Endothelial cell of umbilical vein (primary cell): ENCODE measurements around the gene TTLL12. TPM values are rescaled to one million over a fixed set of nuclear protein-coding genes. Genes with fewer than 3 reads are reported as not detected.

Experiments
- BruUV-seq: library from RNA; stranded (reverse); fragments of 400-500 nt; replicated peaks from 2 replicates; lab custom pipeline; 2021; lab: Mats Ljungman, UMichigan
- CTCF ChIA-PET: fragments of 300-600, 350-600 bp; sonication (Branson Sonifier 250); formaldehyde crosslinking; loops from one replicate; lab custom pipeline; 2021; ENCODE audit warnings: antibody characterized with exemption, inconsistent platforms; lab: Charles Lee
- POLR2A ChIA-PET: fragments of 300-600, 350-600 bp; sonication (Branson Sonifier 250); formaldehyde crosslinking; loops from one replicate; lab custom pipeline; 2021; ENCODE audit warnings: antibody characterized with exemption, inconsistent platforms; lab: Charles Lee
- DNase-seq: peaks from one replicate; pipeline ENCODE4 v3.0.0-alpha.2; 2011; ENCODE audit warnings: low read depth, low spot score
- FAIRE-seq: peaks from 2 replicates; lab custom pipeline; 2011; peaks lifted over from hg19 to GRCh38; lab: Jason Lieb, UNC
- H2AFZ ChIP-seq: 2 replicates; pipeline ENCODE4 v1.6.0; 2012; ENCODE audit warnings: low read depth, low read length, control low read depth, inconsistent platforms
- H3K27ac ChIP-seq: 2 replicates; pipeline ENCODE4 v1.5.1; 2011; ENCODE audit warnings: low read depth, mild to moderate bottlenecking, control low read depth, low read length, moderate library complexity; ENCODE audit not compliant: insufficient read depth
- H3K27me3 ChIP-seq, 2 experiments: 2 replicates each; pipeline versions ENCODE4 v1.6.0 to v1.6.1; 2011; ENCODE audit warnings: low read length in 2 of 2, mixed read lengths in 1 of 2; ENCODE audit not compliant: control insufficient read depth in 2 of 2, insufficient read depth in 2 of 2
- H3K36me3 ChIP-seq, 2 experiments: 2 replicates in 1 of 2; 3 replicates in 1 of 2; pipeline ENCODE4 v1.5.1; 2011; ENCODE audit warnings: low read length in 2 of 2, mild to moderate bottlenecking in 1 of 2, moderate library complexity in 1 of 2; ENCODE audit not compliant: control insufficient read depth in 2 of 2, insufficient read depth in 2 of 2; ENCODE audit errors: extremely low read depth in 1 of 2
- H3K4me1 ChIP-seq: 3 replicates; pipeline ENCODE4 v1.5.1; 2011; ENCODE audit warnings: mild to moderate bottlenecking, low read length; ENCODE audit not compliant: control insufficient read depth, insufficient read depth; ENCODE audit errors: extremely low read depth
- H3K4me2 ChIP-seq: 2 replicates; pipeline ENCODE4 v1.6.1; 2011; ENCODE audit warnings: low read length, control low read depth, mixed read lengths; ENCODE audit not compliant: insufficient read depth
- H3K4me3 ChIP-seq, 3 experiments: fragments of 200-600 bp in 1 of 3; sonication (generic), shearing (Covaris generic) in 1 of 3; replicated peaks in 1 of 3; 2 replicates each; pipeline ENCODE4 v1.5.1; 2011 to 2016; ENCODE audit warnings: control low read depth in 3 of 3, low read length in 3 of 3, mild to moderate bottlenecking in 2 of 3, inconsistent platforms in 1 of 3, low read depth in 1 of 3, moderate library complexity in 1 of 3; ENCODE audit not compliant: insufficient read depth in 1 of 3
- H3K79me2 ChIP-seq: 2 replicates; pipeline ENCODE4 v1.6.0; 2012; ENCODE audit warnings: low read length, inconsistent platforms; ENCODE audit not compliant: control insufficient read depth, insufficient read depth
- H3K9ac ChIP-seq: replicated peaks from 2 replicates; pipeline ENCODE3; 2011; ENCODE audit warnings: low read length, control low read depth; ENCODE audit not compliant: insufficient read depth; ENCODE audit errors: extremely low read depth
- H3K9me1 ChIP-seq: replicated peaks from 3 replicates; pipeline ENCODE4 v1.6.0; 2011; ENCODE audit warnings: mild to moderate bottlenecking, low read length; ENCODE audit not compliant: control insufficient read depth, insufficient read depth; ENCODE audit errors: extremely low read depth
- H3K9me3 ChIP-seq: replicated peaks from 2 replicates; pipeline ENCODE4 v1.5.1; 2012; ENCODE audit warnings: low read length, inconsistent platforms; ENCODE audit not compliant: control insufficient read depth, insufficient read depth
- H4K20me1 ChIP-seq: replicated peaks from 2 replicates; pipeline ENCODE3; 2011; ENCODE audit warnings: mild to moderate bottlenecking, low read length; ENCODE audit not compliant: control insufficient read depth, insufficient read depth; ENCODE audit errors: extremely low read depth
- CTCF ChIP-seq, 2 donors: IDR thresholded peaks; 1 replicate in 1 of 2; 2 replicates in 1 of 2; pipeline ENCODE4 v1.5.1; 2011; ENCODE audit warnings: low read length in 2 of 2, mild to moderate bottlenecking in 2 of 2, moderate library complexity in 2 of 2, control low read depth in 1 of 2, inconsistent platforms in 1 of 2, low read depth in 1 of 2; ENCODE audit not compliant: insufficient read depth in 1 of 2; ENCODE audit errors: extremely low read depth in 1 of 2
- EZH2 ChIP-seq: IDR thresholded peaks from 2 replicates; pipeline ENCODE4 v1.6.1; 2012; ENCODE audit warnings: borderline replicate concordance, low read depth, mild to moderate bottlenecking, moderate library complexity, low read length, inconsistent platforms; ENCODE audit not compliant: severe bottlenecking
- FOS ChIP-seq: IDR thresholded peaks from 2 replicates; pipeline ENCODE4 v1.6.1; 2011; ENCODE audit warnings: mild to moderate bottlenecking, low read length, moderate library complexity, borderline replicate concordance; ENCODE audit not compliant: insufficient read depth
- GATA2 ChIP-seq: IDR thresholded peaks from 2 replicates; pipeline ENCODE4 v1.7.0; 2011; ENCODE audit warnings: low read depth, mild to moderate bottlenecking, moderate library complexity, mixed read lengths, low read length; ENCODE audit not compliant: insufficient read length, insufficient read depth
- JUN ChIP-seq: IDR thresholded peaks from 2 replicates; pipeline ENCODE4 v1.6.1; 2011; ENCODE audit warnings: borderline replicate concordance, low read depth; ENCODE audit not compliant: insufficient read length, insufficient read depth
- MAX ChIP-seq: IDR thresholded peaks from 2 replicates; pipeline ENCODE4 v1.6.1; 2011; ENCODE audit not compliant: insufficient read depth, insufficient read length
- MYC ChIP-seq: IDR thresholded peaks from one replicate; pipeline ENCODE4 v1.6.1; 2011; ENCODE audit warnings: mild to moderate bottlenecking, low read depth, low read length
- POLR2A ChIP-seq: IDR thresholded peaks from 2 replicates; pipeline ENCODE4 v1.6.1; 2012; ENCODE audit warnings: low read depth, mild to moderate bottlenecking, control low read depth, low read length
- POLR2AphosphoS5 ChIP-seq: IDR thresholded peaks from 2 replicates; pipeline ENCODE4 v1.6.1; 2012; ENCODE audit warnings: low read depth, mild to moderate bottlenecking, control low read depth, low read length, moderate library complexity; ENCODE audit not compliant: insufficient read depth
- dilution Hi-C: fragments of 300-500 bp; cut with MboI; formaldehyde crosslinking; loops from one replicate; pipeline ENCODE4 v1.15.0; 2019; ENCODE audit warnings: low sequenced_read_pairs; ENCODE audit not compliant: extremely low pct_ligation_motif_present
- intact Hi-C: fragments of 100-400 bp; cut with micrococcal nuclease; formaldehyde crosslinking; loops from one replicate; pipeline ENCODE4 v1.10.0; 2022
- polyA plus RNA-seq, 4 experiments: library from polyadenylated mRNA; depleted of rRNA in 3 of 4; stranded (reverse) in 3 of 4; unstranded in 1 of 4; fragments of >200 nt; gene quantifications; 2 replicates each; pipeline versions ENCODE4 v1.2.1 to v1.2.3, GENCODE V29; 2011 to 2012; ENCODE audit warnings: missing spikeins in 1 of 4
- total RNA-seq: library from RNA; stranded (reverse); gene quantifications from 2 replicates; pipeline ENCODE4 v1.2.3, GENCODE V29; 2021

Gene TTLL12
- total and polyA plus RNA-seq, 2 donors (not counting 3 experiments of a cell fraction or from before 2014, with no cell fraction given), result 26.2 to 36.5 TPM

DNA sequence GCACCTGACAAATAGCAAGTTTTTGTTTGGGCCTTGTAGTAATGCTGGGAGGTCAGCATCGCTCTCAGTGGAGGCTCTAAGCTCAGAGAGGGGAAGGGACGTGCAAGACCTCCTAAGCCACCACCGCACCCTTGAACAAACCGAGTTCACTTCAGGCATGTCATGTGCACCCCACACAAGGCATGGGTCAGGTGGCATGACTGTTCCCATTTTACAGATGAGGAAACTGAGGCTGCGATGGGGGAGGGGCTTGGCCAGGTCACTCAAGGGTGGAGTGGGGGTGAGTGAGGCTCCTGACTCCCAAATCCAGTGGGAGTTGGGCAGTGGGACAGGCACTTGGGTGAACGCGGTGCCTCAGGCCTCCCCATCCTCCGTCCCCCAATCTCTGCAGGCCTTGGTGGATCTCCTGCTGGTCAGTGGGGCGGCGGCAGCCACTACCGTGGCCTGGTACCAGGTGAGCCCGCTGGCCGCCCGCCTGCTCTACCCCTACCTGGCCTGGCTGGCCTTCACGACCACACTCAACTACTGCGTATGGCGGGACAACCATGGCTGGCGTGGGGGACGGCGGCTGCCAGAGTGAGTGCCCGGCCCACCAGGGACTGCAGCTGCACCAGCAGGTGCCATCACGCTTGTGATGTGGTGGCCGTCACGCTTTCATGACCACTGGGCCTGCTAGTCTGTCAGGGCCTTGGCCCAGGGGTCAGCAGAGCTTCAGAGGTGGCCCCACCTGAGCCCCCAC, 24.4 kb downstream of the TTLL12 start:
- no peaks in the 10 kb centered on the region for H4K20me1 ChIP-seq
- dilution Hi-C loops (no loop called here), intact Hi-C loops (no loop called here)
- H2AFZ ChIP-seq, result no peak overlapping the region
- no peak overlapping the region for H3K27ac ChIP-seq
- H3K9ac ChIP-seq, result no peak overlapping the region
- H3K36me3 ChIP-seq, result peaks cover 0 to 10% of the 10 kb centered on the region in 2 experiments
- H3K4me1 ChIP-seq, result no peaks in the 10 kb centered on the region
- no peak for DNase-seq
- no peak overlapping the region for H3K4me3 ChIP-seq
- H3K79me2 ChIP-seq, result peaks cover 9% of the 10 kb centered on the region
- no peaks in the 10 kb centered on the region for H3K9me3 ChIP-seq
- TSS peak; percentile 51 for BruUV-seq
- CTCF ChIA-PET, result interaction anchor here (0.9 kb wide), 1 partner anchor 66 kb away, joined by 3 read pairs; no protein-coding TSS in a partner anchor
- POLR2A ChIA-PET, result no interaction called here
- TF ChIP-seq GATA2 (no peak), FOS (no peak), POLR2A (no peak), EZH2 (no peak), JUN (no peak), POLR2AphosphoS5 (no peak), MAX (no peak), MYC (no peak), CTCF (IDR thresholded peaks at IDR 0.05; ENCODE audit: extremely low read depth in 1 of 2, insufficient read depth in 1 of 2, low read depth in 1 of 2, low read length in 2 of 2) (no peak)
- H3K4me2 ChIP-seq, result no peak overlapping the region
- H3K9me1 ChIP-seq, result no peaks in the 10 kb centered on the region
- FAIRE-seq, result no peak
- no peaks in the 10 kb centered on the region for H3K27me3 ChIP-seq
